Stimulated activated naive B cell treated with anti-CD40 and anti-IgM and Interleukin-4, amounts not matched to agents 10 μg/mL and 1 μg/mL and 100 μg/mL, for 72 hours (primary cell): Measurements from ENCODE around the gene SH3GL2.

Experiments used
- ATAC-seq, 2 donors: fragments of 150-1000 bp; cut with Tn5 transposase; replicated peaks; 2 replicates each; pipeline ENCODE4 v1.10.0; 2021; ENCODE audit warnings: moderate library complexity in 1 of 2
- DNase-seq: peaks from one replicate; pipeline ENCODE4 v3.0.0; 2021
- H3K27ac Mint-ChIP-seq: one replicate; pipeline ENCODE4 v1.8.0; 2022; ENCODE audit warnings: mild to moderate bottlenecking, mixed read lengths
- H3K27me3 Mint-ChIP-seq, 2 donors: one replicate each; pipeline ENCODE4 v1.8.0; 2022; ENCODE audit warnings: mixed read lengths in 2 of 2
- H3K36me3 Mint-ChIP-seq, 2 donors: one replicate each; pipeline ENCODE4 v1.8.0; 2022; ENCODE audit warnings: mixed read lengths in 2 of 2, mild to moderate bottlenecking in 1 of 2
- H3K4me1 Mint-ChIP-seq, 2 donors: one replicate each; pipeline ENCODE4 v1.8.0; 2022; ENCODE audit warnings: mixed read lengths in 2 of 2, mild to moderate bottlenecking in 1 of 2
- H3K4me3 Mint-ChIP-seq, 2 donors: one replicate each; pipeline ENCODE4 v1.8.0; 2022; ENCODE audit warnings: mild to moderate bottlenecking in 2 of 2, mixed read lengths in 2 of 2, moderate library complexity in 1 of 2
- H3K9me3 Mint-ChIP-seq, 2 donors: one replicate each; pipeline ENCODE4 v1.8.0; 2022; ENCODE audit warnings: mixed read lengths in 2 of 2, mild to moderate bottlenecking in 1 of 2

The SH3GL2 gene

GRCh38 chr9:17656889-17657288 is 78.0 kb downstream of the SH3GL2 start:
- Mint-ChIP-seq H3K27ac (no peak overlapping the region), H3K27me3 (no peaks in the 10 kb centered on the region), H3K9me3 (no peaks in the 10 kb centered on the region), H3K36me3 (no peaks in the 10 kb centered on the region), H3K4me3 (no peak overlapping the region), H3K4me1 (no peaks in the 10 kb centered on the region)
- DNase-seq: no peak
- ATAC-seq: no peak

DNA sequence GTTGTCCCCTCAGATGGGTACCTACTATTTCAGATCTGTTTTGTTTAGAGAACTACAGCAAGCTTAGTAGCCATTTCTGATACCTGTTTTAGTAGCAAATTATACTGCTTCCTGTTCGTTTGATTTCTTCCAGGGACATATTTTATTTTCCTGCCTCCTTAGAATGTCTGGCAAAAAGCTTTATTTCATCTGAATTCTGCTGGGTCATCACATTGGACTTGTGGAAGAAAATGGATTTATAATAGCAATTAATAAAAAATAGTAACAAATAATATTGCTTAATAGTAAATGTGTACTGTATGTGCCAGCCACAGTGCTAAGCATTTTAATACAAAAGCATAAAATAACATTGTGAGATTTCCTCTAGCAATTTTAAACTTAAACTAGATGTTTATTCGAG is 79.4 kb downstream of the SH3GL2 start:
- DNase-seq: no peak
- H3K27ac Mint-ChIP-seq: no peak overlapping the region
- H3K27me3 Mint-ChIP-seq: no peaks in the 10 kb centered on the region
- no peaks in the 10 kb centered on the region for H3K4me1 Mint-ChIP-seq
- H3K9me3 Mint-ChIP-seq: no peaks in the 10 kb centered on the region
- H3K36me3 Mint-ChIP-seq: no peaks in the 10 kb centered on the region
- ATAC-seq: no peak
- H3K4me3 Mint-ChIP-seq: no peak overlapping the region

GRCh38 chr9:17660158-17660557 is 81.3 kb downstream of the SH3GL2 start:
- Mint-ChIP-seq H3K36me3 (no peaks in the 10 kb centered on the region), H3K27ac (no peak overlapping the region), H3K4me1 (no peaks in the 10 kb centered on the region), H3K9me3 (no peaks in the 10 kb centered on the region), H3K4me3 (no peak overlapping the region), H3K27me3 (no peaks in the 10 kb centered on the region)
- no peak for DNase-seq
- ATAC-seq: no peak

DNA sequence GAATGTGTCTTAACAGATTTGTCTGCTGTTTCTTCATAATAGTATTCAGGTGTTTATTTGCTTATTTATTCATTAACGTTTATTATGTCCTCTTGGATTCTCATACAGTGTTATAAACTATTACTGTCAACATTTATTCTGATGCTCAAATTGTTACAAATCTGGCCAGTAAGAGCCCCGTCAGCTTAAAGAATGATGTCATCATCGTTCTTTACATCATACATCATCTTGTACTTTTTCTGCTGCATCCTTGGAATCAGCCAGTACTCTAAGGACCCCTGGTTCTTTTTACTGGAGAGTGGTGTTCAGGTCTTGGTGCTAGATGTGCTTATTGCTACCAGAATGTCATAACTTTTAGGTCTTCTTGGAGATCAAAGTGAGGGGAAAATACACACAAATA is 86.6 kb downstream of the SH3GL2 start:
- Mint-ChIP-seq H3K9me3 (no peaks in the 10 kb centered on the region), H3K36me3 (no peaks in the 10 kb centered on the region), H3K27me3 (no peaks in the 10 kb centered on the region), H3K4me3 (no peak overlapping the region), H3K4me1 (no peaks in the 10 kb centered on the region), H3K27ac (no peak overlapping the region)
- ATAC-seq (no peak), DNase-seq (no peak)

- DNase-seq (no peak), ATAC-seq (peak in 1 of 2 donors; percentile 39)
- no peaks in the 10 kb centered on the region for H3K36me3 Mint-ChIP-seq
- H3K4me1 Mint-ChIP-seq: no peaks in the 10 kb centered on the region
- peaks cover 0 to 4% of the 10 kb centered on the region in 2 donors for H3K9me3 Mint-ChIP-seq
- H3K4me3 Mint-ChIP-seq: no peak overlapping the region
- H3K27me3 Mint-ChIP-seq: no peaks in the 10 kb centered on the region
- H3K27ac Mint-ChIP-seq: no peak overlapping the region
Observed at GRCh38 chr9:17669206-17669605, 90.3 kb downstream of the SH3GL2 start.

GRCh38 chr9:17682684-17683083 is 103.8 kb downstream of the SH3GL2 start:
- Mint-ChIP-seq H3K36me3 (no peaks in the 10 kb centered on the region), H3K27ac (no peak overlapping the region), H3K9me3 (peaks cover 0 to 3% of the 10 kb centered on the region in 2 donors), H3K4me3 (no peak overlapping the region), H3K4me1 (no peaks in the 10 kb centered on the region), H3K27me3 (no peaks in the 10 kb centered on the region)
- ATAC-seq (no peak), DNase-seq (no peak)

- no peak overlapping the region for H3K4me3 Mint-ChIP-seq
- no peaks in the 10 kb centered on the region for H3K36me3 Mint-ChIP-seq
- no peak overlapping the region for H3K27ac Mint-ChIP-seq
- H3K4me1 Mint-ChIP-seq: no peaks in the 10 kb centered on the region
- ATAC-seq (no peak), DNase-seq (no peak)
- peaks cover 0 to 9% of the 10 kb centered on the region in 2 donors for H3K9me3 Mint-ChIP-seq
- H3K27me3 Mint-ChIP-seq: no peaks in the 10 kb centered on the region
Observed at GRCh38 chr9:17688834-17689233, 110.0 kb downstream of the SH3GL2 start.

DNA sequence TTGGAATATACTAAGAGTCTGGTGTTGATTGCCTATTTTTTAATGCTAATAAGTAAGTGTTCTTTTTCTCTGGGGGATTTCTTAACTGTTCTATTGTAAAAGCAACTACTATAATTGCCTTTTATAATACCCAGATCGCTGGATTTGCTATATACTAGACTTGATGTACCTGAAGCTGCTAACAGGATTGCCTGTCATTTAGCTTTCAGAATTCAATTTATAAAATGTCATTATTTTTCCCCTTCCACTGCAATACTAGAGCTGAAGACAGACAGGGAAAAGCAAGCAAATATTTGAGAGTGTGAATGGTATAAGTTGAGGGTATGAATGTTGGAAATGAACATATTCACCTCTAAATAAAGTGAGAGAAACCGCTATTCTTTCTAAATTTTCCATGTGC is 115.5 kb downstream of the SH3GL2 start:
- Mint-ChIP-seq H3K27me3 (no peaks in the 10 kb centered on the region), H3K4me1 (no peaks in the 10 kb centered on the region), H3K4me3 (no peak overlapping the region), H3K27ac (no peak overlapping the region), H3K9me3 (peaks cover under 1 to 6% of the 10 kb centered on the region in 2 donors), H3K36me3 (no peaks in the 10 kb centered on the region)
- ATAC-seq: no peak
- DNase-seq: no peak

DNA sequence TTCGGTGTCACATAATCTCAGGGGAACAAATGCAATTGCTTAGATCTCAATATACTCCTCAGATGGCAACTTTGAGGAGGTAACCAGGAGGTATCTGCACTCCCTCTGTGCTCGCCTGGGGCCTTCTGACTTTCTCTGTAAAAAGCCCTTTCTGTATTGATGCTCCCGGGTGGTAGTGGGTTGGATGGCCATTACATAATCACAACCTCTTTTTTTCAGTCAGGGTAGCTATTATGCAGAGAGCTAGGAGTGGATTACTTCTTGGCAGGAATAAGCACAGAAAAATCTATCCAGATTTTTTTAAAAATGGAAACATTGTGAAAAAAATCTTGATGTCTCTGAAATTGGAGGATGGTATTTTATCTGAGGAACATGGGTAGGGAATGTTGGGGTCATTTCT is 116.6 kb downstream of the SH3GL2 start:
- Mint-ChIP-seq H3K9me3 (peaks cover 3 to 4% of the 10 kb centered on the region in 2 donors), H3K4me3 (no peak overlapping the region), H3K4me1 (no peaks in the 10 kb centered on the region), H3K27ac (no peak overlapping the region), H3K27me3 (no peaks in the 10 kb centered on the region), H3K36me3 (no peaks in the 10 kb centered on the region)
- DNase-seq: no peak
- no peak for ATAC-seq

DNA sequence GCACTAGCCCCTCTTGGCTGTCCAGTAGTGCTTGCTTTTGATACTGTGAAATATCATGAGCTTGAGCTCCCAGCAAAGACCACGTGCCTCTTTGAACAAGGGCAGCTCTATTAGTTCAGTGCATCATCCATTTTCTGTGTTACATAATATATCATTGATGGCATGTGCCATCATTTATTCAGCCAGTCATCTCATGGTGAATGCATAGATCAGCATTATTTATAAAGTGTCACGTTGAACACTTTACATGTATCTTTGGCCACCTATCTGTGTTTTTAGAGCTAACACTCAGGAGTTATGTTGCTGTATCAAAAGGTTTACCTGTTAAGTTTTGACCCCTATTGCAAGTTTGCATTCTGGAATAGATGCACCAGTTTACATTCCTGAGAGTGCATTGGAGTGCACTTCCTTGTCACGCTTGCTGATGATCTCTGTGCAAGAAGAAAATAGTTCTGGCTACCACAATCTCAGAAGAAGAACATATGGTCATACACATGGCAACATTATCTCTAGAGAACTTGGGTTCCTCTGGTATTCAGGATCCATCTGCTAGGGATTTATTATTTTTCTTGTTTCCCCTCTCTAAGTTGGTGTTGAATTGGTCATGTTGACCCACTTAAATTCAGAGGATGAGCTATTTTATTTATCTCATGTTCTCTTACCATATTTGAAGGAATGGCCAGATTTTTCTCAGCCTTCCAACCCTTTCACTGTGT is 120.9 kb downstream of the SH3GL2 start:
- peaks cover 0 to 3% of the 10 kb centered on the region in 2 donors for H3K9me3 Mint-ChIP-seq
- no peaks in the 10 kb centered on the region for H3K36me3 Mint-ChIP-seq
- H3K4me3 Mint-ChIP-seq: no peak overlapping the region
- H3K27ac Mint-ChIP-seq: no peak overlapping the region
- ATAC-seq: no peak
- DNase-seq: no peak
- no peaks in the 10 kb centered on the region for H3K27me3 Mint-ChIP-seq
- no peaks in the 10 kb centered on the region for H3K4me1 Mint-ChIP-seq

DNA sequence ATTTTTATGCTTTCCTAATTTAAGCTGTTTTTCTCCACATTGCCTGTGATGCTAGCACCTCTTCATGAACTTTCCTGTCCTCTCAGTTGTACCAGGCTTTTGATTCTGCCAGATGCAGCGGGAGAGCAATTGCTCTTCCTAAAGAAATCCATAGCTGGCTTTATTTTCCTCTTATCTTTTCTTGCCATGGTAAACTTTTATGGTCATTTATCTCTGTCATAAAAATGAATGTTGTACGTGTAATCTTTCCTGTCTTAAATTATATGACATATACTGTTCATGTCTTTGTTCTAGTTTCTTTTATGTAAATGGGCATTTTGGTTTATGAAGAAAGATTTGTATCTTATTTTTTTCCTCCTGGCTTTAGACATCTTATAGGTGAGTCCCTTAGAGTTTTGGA is 127.5 kb downstream of the SH3GL2 start:
- H3K27ac Mint-ChIP-seq: no peak overlapping the region
- H3K9me3 Mint-ChIP-seq: no peaks in the 10 kb centered on the region
- H3K27me3 Mint-ChIP-seq: no peaks in the 10 kb centered on the region
- H3K4me3 Mint-ChIP-seq: no peak overlapping the region
- no peaks in the 10 kb centered on the region for H3K36me3 Mint-ChIP-seq
- no peak for ATAC-seq
- no peaks in the 10 kb centered on the region for H3K4me1 Mint-ChIP-seq
- no peak for DNase-seq

DNA sequence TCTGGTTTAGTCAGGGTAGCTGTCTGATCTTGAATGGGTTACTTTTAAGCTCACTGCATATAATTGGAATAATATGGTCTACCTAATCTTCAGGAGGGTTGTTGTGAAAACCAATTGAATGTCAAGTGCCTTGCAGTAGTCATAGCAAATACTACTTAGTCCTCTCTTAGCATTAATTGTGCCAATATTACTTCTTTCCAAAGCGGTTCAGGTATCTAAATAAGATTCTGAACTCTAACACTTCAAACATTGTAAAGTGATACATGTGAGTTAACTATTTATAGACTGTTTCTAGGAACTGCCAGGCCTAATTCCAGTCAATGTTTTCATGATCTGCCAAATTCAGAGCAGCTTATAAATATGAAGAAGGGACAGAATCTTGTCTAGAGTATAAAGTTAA is 140.2 kb downstream of the SH3GL2 start:
- no peak for DNase-seq
- no peak overlapping the region for H3K4me3 Mint-ChIP-seq
- ATAC-seq: no peak
- no peaks in the 10 kb centered on the region for H3K4me1 Mint-ChIP-seq
- no peaks in the 10 kb centered on the region for H3K36me3 Mint-ChIP-seq
- no peaks in the 10 kb centered on the region for H3K27me3 Mint-ChIP-seq
- no peak overlapping the region for H3K27ac Mint-ChIP-seq
- H3K9me3 Mint-ChIP-seq: peaks cover 7% of the 10 kb centered on the region in 2 donors

DNA sequence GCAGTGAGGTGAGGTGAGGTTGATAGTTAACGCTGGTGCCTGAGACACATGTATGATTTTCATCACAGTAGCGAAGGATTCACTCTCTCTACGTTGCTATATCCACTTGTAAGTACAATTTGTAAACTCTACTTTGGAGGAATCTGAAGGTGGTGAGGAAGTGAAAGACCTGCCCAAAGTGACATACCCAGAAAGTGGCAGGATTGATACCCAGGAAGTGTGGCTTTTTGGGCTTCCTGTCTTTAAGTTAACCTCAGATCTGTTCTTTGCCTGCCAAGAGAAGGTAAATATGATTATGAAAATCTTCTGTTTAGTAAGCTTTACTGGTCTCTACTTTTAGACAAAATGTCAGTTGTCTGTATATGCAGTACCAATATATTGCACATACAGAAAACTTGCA is 143.1 kb downstream of the SH3GL2 start:
- no peak for ATAC-seq
- Mint-ChIP-seq H3K4me1 (no peaks in the 10 kb centered on the region), H3K36me3 (peaks cover 0 to 2% of the 10 kb centered on the region in 2 donors), H3K27me3 (no peaks in the 10 kb centered on the region), H3K27ac (no peak overlapping the region), H3K9me3 (peaks cover 7 to 19% of the 10 kb centered on the region in 2 donors), H3K4me3 (no peak overlapping the region)
- DNase-seq: no peak

GRCh38 chr9:17723656-17724055 is 144.8 kb downstream of the SH3GL2 start:
- Mint-ChIP-seq H3K27me3 (no peaks in the 10 kb centered on the region), H3K4me3 (no peak overlapping the region), H3K4me1 (no peaks in the 10 kb centered on the region), H3K27ac (no peak overlapping the region), H3K9me3 (peaks cover 7 to 19% of the 10 kb centered on the region in 2 donors), H3K36me3 (peaks cover 0 to 2% of the 10 kb centered on the region in 2 donors)
- no peak for ATAC-seq
- no peak for DNase-seq

- Mint-ChIP-seq H3K27ac (no peak overlapping the region), H3K36me3 (peaks cover 0 to 2% of the 10 kb centered on the region in 2 donors), H3K9me3 (peaks cover 9 to 31% of the 10 kb centered on the region in 2 donors), H3K4me1 (no peaks in the 10 kb centered on the region), H3K27me3 (no peaks in the 10 kb centered on the region), H3K4me3 (no peak overlapping the region)
- ATAC-seq (no peak), DNase-seq (no peak)
Observed at GRCh38 chr9:17725399-17726010, 146.6 kb downstream of the SH3GL2 start.
